HT-29 (cell line): ENCODE data around the gene RBMS1. TPM values are rescaled to one million over a fixed set of nuclear protein-coding genes. Genes with fewer than 3 reads are reported as not detected.
"Not testable (repeated sequence)": the region's sequence is repeated elsewhere in the genome, so short reads cannot be mapped to it uniquely, and the experiment has no call there.

ENCODE experiments used
- DNase-seq: peaks from one replicate; pipeline ENCODE4 v3.0.0-alpha.2; 2015; ENCODE audit warnings: low spot score
- total RNA-seq: library from RNA; depleted of rRNA; stranded (reverse); fragments of >200 nt; shearing (Covaris generic); gene quantifications from 2 replicates; pipeline ENCODE4 v1.2.3, GENCODE V29; 2014

Gene RBMS1
- total RNA-seq, 1 experiment from 2014 or later, result 11.1 TPM

DNA sequence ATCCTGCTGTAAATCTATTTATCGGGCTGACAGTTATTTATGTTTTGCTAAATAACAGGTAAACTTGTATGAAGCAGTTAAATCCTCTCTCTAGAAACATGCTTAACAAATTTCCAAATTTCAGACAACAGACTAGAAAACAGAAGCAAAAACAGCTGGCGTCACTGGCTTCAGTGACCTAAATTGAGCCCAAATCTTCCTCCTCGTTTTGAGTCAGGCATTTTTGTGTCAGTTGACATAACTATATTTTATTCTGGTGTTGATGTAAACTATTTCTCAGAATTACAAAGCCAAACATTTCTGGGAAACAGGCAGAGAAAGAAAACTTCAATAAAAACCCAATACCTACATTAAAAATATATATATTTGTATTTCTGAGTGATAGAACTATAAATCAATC, 21.7 kb downstream of the RBMS1 start:
- DNase-seq, result no peak

DNA sequence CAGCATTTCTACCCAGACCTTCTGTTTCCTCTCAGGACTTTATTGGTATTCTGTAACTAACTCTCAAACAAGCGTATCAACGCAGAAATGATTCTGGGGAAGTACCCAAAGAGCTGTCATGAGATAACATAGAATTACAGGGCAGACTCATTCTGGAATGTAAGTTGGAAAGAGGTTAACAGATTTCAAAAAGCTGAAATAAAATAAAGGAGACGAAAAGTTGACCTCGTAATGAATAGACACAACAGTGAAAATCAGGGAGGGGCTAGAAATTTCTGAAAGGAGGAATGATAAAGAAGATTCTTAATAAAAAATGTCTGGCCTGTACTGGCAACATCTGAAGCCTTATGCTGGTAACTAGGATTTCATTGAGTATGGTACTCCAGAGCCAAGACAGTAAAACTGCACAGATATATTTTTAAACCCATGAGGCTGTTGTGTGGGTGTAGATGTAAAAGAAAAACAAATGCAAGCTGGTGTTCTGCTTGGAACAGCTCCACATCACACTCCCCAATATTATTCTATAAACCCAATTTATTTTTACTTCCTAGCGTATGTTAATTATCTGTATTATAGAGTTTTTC, 23.9 kb downstream of the RBMS1 start:
- no peak for DNase-seq

DNA sequence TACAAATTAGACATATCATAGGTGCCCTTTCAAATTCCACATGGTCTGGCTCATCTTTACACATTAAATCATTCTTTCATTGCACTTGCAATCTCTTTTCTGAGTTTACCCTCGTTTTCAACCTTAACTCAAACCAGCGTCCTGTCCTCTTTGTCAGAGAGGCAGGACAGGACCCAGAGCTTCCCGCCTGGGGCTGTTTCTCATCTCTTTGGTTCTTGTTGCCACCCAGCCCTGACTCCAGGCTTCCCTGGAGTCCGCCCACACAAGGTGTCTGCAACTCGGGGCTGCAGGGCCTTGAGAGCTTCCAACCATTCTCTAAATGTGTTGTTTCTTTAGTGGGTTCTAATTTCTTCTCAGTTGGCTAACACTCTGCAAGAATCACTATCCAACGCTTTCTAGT, 24.4 kb downstream of the RBMS1 start:
- no peak for DNase-seq

DNA sequence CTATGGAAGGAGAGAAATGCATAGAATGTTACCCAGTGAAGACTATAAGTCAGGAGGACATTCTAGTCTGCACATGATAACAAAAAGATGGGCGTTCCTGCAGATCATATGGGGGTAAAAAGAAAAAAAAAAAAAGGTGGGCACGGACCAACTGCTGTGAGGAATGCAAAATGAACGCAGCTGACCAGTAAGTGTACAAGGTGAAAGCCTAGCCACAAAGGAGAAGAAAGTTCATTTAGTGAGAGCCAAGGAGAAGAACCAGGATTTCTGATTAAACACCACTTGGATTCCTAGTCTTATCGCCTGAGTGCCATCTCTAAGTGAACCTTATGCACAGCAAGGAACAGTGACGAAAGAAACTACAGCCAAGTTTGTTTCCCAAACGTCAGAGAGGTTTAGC, 26.5 kb downstream of the RBMS1 start:
- no peak for DNase-seq

DNA sequence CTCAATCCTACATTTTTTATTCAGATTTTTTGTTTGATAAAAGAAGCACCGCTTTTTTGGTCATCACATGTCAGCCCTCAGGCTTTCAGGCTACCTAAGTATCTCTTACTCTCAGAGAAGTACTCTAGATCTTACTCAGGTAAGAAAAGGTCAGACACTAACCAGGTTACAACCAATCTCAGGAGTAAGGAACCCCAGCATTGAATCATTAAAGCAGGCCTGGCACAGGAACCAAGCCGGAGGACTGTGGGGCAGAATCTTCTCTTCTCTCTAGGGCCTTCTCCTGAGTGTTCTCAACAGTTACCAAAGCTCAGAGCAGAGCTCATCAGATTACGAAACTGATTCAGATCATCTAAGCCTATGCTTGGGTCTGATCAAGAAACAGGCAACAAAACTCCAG, 28.2 kb downstream of the RBMS1 start:
- DNase-seq, result no peak

GRCh38 chr2:160465002-160465401, 28.6 kb downstream of the RBMS1 start:
- DNase-seq, result no peak

DNA sequence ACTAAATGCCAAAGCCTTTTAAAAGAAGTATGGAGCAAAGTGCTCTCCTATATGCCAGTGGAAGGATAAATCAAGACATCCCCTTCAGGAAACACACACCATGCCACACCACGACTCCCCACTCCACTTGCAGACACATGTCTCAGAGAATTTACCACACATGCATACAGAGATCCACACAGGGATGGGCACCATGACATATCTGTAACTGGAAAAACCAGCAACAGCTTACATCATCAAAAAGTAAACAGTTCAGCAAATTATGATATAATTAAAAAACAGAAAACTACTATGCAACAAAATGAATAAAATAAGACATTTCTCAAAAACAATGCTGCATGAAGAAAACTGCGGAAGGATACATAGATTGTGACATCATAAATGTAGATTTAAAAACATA, 29.6 kb downstream of the RBMS1 start:
- no peak for DNase-seq

DNA sequence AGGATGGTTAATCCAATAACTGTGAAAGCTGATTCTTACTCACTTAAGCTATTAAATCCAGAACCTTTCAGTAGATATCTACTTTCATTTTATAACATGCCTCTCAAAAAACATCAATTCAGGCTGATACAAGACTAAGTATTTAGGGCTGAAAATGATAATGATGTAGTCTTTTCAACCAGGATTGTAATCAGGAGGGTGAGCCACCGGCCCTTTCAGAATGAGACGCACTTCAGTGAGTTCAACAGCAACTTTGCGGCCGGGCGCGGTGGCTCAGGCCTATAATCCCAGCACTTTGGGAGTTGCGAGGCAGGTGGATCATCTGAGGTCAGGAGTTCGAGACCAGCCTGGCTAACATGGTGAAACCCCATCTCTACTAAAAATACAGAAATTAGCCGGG, 30.4 kb downstream of the RBMS1 start:
- DNase-seq, result no peak

GRCh38 chr2:160460333-160460731, 33.3 kb downstream of the RBMS1 start:
- DNase-seq, result no peak

DNA sequence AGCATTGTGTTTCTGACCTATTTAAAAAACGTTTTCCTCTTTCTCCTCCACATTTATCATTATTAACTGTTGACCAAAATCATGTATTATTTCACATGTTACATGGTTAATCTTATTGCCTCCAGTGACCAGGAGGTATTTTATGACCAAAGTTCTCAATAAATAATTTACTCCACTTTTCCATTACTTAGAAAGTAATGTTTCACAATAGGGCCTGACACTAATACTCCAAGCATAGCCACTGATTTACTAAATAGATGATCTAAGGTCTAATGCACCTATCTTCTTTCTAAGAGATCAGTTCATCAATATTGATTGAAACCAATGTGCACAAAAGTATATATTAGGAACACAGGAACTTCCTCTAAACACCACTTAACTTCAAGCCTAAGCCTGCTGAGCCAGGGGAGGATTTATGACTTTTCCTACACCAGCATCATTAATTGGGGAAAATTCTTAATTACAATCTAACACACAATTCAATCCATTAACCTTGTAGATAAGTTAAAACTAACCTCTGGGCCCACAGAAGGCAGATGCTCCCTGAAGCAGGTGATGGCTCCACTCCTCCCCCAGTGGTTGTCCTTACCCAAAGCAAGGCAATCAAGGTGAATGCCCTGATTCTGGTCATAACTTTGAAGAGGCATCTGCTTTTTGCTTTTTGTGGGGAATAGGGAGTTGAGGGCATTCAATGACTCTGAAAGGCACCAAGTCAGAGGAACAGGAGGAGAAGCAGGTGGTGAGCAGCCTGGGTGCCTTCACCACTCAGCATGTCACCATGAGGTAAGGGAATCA, 33.9 kb downstream of the RBMS1 start:
- DNase-seq, result no peak

GRCh38 chr2:160458718-160459453, 34.7 kb downstream of the RBMS1 start:
- no peak for DNase-seq

DNA sequence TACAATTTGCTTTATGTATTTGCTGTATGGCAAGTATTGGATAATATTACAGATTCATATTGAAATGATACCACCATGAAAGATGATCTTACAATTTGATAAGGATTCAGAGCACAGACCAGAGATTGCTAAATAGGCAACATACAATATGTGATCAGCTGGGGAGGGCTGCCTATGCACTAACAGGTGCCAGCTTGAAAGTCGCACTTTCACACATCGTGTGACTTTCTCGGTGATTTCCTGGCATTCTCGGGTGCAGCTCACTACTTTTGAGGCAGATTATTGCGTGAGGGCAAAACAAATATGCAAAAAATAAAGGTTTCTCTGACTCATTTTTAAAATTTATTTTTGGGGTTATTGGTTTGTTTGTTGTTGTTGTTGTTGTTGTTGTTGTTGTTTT, 36.0 kb downstream of the RBMS1 start:
- no peak for DNase-seq

DNA sequence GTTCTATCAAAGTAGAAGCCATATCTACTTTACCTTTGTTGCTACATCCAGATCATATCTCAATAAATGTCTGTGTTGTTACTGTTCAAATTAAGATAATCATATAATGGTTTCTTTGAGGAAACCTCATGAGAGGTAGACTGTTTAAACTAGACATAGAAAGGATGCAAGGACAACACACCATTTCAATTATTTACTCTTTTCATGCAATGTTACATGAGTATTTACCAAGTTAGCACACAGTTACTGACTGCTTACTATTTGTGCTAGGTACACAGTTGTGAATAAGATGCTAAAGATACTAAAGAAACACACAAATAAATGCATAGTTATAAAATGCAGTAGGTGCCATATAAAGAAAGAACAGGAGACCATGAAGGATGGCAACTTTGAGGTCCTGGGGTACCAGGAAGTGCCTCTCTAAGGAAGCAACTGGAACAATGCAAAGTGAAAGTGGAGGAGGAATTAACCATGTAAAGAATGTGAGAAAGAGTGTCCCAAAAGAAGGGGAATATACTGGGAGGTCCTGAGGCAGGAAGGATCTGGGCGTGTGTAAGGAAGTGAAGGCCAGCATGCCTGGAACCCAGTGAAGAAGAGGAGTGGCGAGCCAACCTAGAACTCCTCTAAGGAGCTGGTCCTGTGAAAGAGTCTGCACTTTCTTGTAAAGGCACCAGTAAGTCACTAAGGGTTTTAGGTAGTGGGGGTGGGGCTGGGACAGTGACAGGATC, 39.4 kb downstream of the RBMS1 start:
- DNase-seq, result no peak

GRCh38 chr2:160453111-160453820, 40.3 kb downstream of the RBMS1 start:
- no peak for DNase-seq

GRCh38 chr2:160450486-160450885, 43.1 kb downstream of the RBMS1 start:
- no peak for DNase-seq

DNA sequence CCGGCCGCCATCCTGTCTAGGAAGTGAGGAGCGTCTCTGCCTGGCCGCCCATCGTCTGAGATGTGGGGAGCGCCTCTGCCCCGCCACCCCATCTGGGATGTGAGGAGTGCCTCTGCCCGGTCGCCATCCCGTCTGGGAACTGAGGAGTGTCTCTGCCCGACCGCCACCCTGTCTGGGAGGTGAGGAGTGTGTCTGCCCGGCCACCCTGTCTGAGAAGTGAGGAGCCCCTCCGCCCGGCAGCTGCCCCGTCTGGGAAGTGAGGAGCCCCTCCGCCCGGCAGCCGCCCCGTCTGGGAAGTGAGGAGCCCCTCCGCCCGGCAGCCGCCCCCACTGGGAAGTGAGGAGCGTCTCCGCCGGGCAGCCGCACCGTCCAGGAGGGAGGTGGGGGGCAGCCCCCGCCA, 44.8 kb downstream of the RBMS1 start:
- DNase-seq, result not testable (repeated sequence)

- no peak for DNase-seq
Measured at GRCh38 chr2:160445673-160446072, 47.9 kb downstream of the RBMS1 start.

DNA sequence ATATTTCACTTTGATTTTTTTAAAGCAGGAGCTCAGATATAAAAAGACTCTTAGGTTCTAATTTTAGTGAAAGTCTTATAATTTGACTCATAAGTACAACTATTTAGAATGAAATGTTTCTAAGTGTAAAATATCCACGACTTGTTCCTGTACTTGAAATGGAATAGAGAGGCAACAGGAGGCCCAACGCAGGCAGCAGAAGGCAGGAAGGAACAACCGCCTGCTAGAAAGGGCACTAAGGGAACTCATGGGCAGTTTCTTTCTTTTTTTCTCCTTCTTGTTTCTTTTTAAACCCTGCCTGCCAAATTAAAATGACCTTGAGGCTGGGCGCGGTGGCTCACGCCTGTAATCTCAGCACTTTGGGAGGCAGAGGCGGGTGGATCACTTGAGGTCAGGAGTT, 51.0 kb downstream of the RBMS1 start:
- DNase-seq, result no peak

DNA sequence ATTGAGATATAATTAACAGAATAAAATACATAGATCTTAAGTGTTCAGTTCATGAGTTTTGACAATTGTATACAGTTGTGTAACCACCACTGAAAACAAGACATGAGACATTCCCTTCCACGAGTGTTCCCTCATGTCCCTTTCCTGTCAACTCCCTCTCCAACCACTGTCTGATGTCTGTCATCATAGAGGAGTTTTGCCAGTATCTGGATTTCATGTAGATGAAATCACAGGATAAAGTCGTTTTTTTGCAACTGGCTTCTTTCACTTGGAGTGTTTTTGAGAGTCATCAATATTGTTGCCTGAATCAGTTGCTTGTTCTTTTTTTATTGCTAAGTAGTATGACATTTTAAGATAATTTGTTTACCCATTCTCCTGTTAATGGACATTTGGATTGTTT, 52.7 kb downstream of the RBMS1 start:
- DNase-seq, result no peak

DNA sequence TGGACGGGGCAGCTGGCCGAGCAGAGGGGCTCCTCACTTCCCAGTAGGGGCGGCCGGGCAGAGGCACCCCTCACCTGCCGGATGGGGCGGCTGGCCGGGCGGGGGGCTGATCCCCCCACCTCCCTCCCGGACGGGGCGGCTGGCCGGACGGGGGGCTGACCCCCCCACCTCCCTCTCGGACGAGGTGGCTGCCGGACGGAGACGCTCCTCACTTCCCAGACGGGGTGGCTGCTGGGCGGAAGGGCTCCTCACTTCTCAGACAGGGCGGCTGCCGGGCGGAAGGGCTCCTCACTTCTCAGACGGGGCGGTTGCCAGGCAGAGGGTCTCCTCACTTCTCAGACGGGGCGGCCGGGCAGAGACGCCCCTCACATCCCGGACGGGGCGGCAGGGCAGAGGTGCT, 54.6 kb downstream of the RBMS1 start:
- not testable (repeated sequence) for DNase-seq

- DNase-seq, result no peak
Measured at GRCh38 chr2:160437273-160437672, 56.3 kb downstream of the RBMS1 start.
